ENCODE data around the gene PALM.

- TF ChIP-seq EZH2phosphoT487 (IDR thresholded peaks at IDR 0.05; ENCODE audit: borderline replicate concordance, low read depth, low read length): no peak
- TF ChIP-seq, protein P1, sequence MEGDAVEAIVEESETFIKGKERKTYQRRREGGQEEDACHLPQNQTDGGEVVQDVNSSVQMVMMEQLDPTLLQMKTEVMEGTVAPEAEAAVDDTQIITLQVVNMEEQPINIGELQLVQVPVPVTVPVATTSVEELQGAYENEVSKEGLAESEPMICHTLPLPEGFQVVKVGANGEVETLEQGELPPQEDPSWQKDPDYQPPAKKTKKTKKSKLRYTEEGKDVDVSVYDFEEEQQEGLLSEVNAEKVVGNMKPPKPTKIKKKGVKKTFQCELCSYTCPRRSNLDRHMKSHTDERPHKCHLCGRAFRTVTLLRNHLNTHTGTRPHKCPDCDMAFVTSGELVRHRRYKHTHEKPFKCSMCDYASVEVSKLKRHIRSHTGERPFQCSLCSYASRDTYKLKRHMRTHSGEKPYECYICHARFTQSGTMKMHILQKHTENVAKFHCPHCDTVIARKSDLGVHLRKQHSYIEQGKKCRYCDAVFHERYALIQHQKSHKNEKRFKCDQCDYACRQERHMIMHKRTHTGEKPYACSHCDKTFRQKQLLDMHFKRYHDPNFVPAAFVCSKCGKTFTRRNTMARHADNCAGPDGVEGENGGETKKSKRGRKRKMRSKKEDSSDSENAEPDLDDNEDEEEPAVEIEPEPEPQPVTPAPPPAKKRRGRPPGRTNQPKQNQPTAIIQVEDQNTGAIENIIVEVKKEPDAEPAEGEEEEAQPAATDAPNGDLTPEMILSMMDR (conservative IDR thresholded peaks at IDR 0.05; ENCODE audit: low read length): no peak
Observed at GRCh38 chr19:677601-678436, 30.9 kb upstream of the PALM start.
